ENCODE results near the gene HSP90B1.

HSP90B1 gene

GRCh38 chr12:103905730-103906349 lies 24.4 kb upstream of the HSP90B1 start:
- ChIA-PET POLR2A (interaction anchor here (1.1 kb wide), 1 partner anchor 60 kb away, joined by 5 read pairs; the partner anchor contains the start of gene TDG), CTCF (no interaction called here)
- TF ChIP-seq HDGF (IDR thresholded peaks at IDR 0.05; ENCODE audit: borderline replicate concordance) (no peak), ZNF384 (IDR thresholded peaks at IDR 0.05) (no peak), LEF1 (IDR thresholded peaks at IDR 0.05; ENCODE audit: borderline replicate concordance) (no peak), NFRKB (IDR thresholded peaks at IDR 0.05) (no peak), CTBP1 (IDR thresholded peaks at IDR 0.05; ENCODE audit: borderline replicate concordance) (no peak), FOXA1 (IDR thresholded peaks at IDR 0.05) (no peak), SUZ12 (IDR thresholded peaks at IDR 0.05) (no peak), FOXK2 (IDR thresholded peaks at IDR 0.05) (no peak), ELF4 (IDR thresholded peaks at IDR 0.05) (no peak), TARDBP (IDR thresholded peaks at IDR 0.05) (no peak), SP1 (IDR thresholded peaks at IDR 0.05) (no peak), BHLHE40 (IDR thresholded peaks at IDR 0.05; ENCODE audit: borderline replicate concordance) (no peak)

DNA sequence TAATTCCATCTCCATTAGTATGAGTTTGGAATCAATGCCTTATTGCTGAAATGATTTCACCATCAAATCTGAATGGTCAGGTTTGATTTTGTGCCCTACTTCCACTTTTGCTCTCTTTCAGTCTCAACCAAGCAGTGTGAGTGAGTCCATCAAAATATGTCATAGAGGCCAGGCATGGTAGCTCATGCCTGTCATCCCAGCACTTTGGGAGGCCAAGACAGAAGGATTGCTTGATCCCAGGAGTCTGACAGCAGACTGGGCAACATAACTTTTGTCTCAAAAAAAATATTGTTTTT lies 22.0 kb upstream of the HSP90B1 start:
- CTCF ChIA-PET = no interaction called here
- DNase-seq (ENCODE audit: extremely low spot score) = no peak
- TF ChIP-seq SP1 (IDR thresholded peaks at IDR 0.05) (no peak), TARDBP (IDR thresholded peaks at IDR 0.05) (no peak), ARNT (IDR thresholded peaks at IDR 0.05) (no peak), ELF4 (IDR thresholded peaks at IDR 0.05) (no peak), SUZ12 (IDR thresholded peaks at IDR 0.05) (no peak), CTBP1 (IDR thresholded peaks at IDR 0.05; ENCODE audit: borderline replicate concordance) (no peak), NFRKB (IDR thresholded peaks at IDR 0.05) (no peak), HDGF (IDR thresholded peaks at IDR 0.05; ENCODE audit: borderline replicate concordance) (no peak), FOXA1 (IDR thresholded peaks at IDR 0.05) (no peak), ZNF384 (IDR thresholded peaks at IDR 0.05) (no peak), FOXK2 (IDR thresholded peaks at IDR 0.05) (no peak), LEF1 (IDR thresholded peaks at IDR 0.05; ENCODE audit: borderline replicate concordance) (no peak), L3MBTL2 (conservative IDR thresholded peaks at IDR 0.05) (no peak)
- TF ChIP-seq, protein P1, sequence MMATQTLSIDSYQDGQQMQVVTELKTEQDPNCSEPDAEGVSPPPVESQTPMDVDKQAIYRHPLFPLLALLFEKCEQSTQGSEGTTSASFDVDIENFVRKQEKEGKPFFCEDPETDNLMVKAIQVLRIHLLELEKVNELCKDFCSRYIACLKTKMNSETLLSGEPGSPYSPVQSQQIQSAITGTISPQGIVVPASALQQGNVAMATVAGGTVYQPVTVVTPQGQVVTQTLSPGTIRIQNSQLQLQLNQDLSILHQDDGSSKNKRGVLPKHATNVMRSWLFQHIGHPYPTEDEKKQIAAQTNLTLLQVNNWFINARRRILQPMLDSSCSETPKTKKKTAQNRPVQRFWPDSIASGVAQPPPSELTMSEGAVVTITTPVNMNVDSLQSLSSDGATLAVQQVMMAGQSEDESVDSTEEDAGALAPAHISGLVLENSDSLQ (IDR thresholded peaks at IDR 0.05) = no peak
- POLR2A ChIA-PET = interaction anchor here (1.7 kb wide), 1 partner anchor 22 kb away, joined by 5 read pairs; the partner anchor contains the start of gene HSP90B1

More at GRCh38 chr12:103905730-103906349, 24.4 kb upstream of the HSP90B1 start:
- no peak for DNase-seq (ENCODE audit: extremely low spot score)

- TF ChIP-seq ARNT (IDR thresholded peaks at IDR 0.05) = no peak
- TF ChIP-seq ZNF384 (IDR thresholded peaks at IDR 0.05) = no peak
- CTCF ChIA-PET = no interaction called here
- POLR2A ChIA-PET = interaction anchor here (1.7 kb wide), 1 partner anchor 21 kb away, joined by 5 read pairs; the partner anchor contains the start of gene HSP90B1
- no peak for DNase-seq (ENCODE audit: extremely low spot score)
These were observed 21.3 kb upstream of the HSP90B1 start for GRCh38 chr12:103908877-103909276.

GRCh38 chr12:103909811-103910210 lies 20.4 kb upstream of the HSP90B1 start:
- ChIA-PET CTCF (interaction anchor here (0.6 kb wide), 1 partner anchor 26 kb away, joined by 3 read pairs; no protein-coding TSS in a partner anchor), POLR2A (no interaction called here)
- DNase-seq (ENCODE audit: extremely low spot score) = no peak
- TF ChIP-seq CTBP1 (IDR thresholded peaks at IDR 0.05; ENCODE audit: borderline replicate concordance) = no peak
- TF ChIP-seq, protein P1 (IDR thresholded peaks at IDR 0.05) = no peak
- no peak for TF ChIP-seq SP1 (IDR thresholded peaks at IDR 0.05)
- TF ChIP-seq L3MBTL2 (conservative IDR thresholded peaks at IDR 0.05) = no peak
- no peak for TF ChIP-seq HDGF (IDR thresholded peaks at IDR 0.05; ENCODE audit: borderline replicate concordance)
- no peak for TF ChIP-seq LEF1 (IDR thresholded peaks at IDR 0.05; ENCODE audit: borderline replicate concordance)
- no peak for TF ChIP-seq FOXA1 (IDR thresholded peaks at IDR 0.05)
- no peak for TF ChIP-seq BHLHE40 (IDR thresholded peaks at IDR 0.05; ENCODE audit: borderline replicate concordance)
- TF ChIP-seq NFRKB (IDR thresholded peaks at IDR 0.05) = no peak
- TF ChIP-seq FOXM1 (IDR thresholded peaks at IDR 0.05; ENCODE audit: borderline replicate concordance) = no peak
- no peak for TF ChIP-seq TARDBP (IDR thresholded peaks at IDR 0.05)
- no peak for TF ChIP-seq SUZ12 (IDR thresholded peaks at IDR 0.05)
- TF ChIP-seq ZNF384 (IDR thresholded peaks at IDR 0.05) = no peak
- no peak for TF ChIP-seq ARNT (IDR thresholded peaks at IDR 0.05)
- TF ChIP-seq ELF4 (IDR thresholded peaks at IDR 0.05) = no peak
- no peak for TF ChIP-seq FOXK2 (IDR thresholded peaks at IDR 0.05)

GRCh38 chr12:103912069-103912468 lies 18.1 kb upstream of the HSP90B1 start:
- ChIA-PET CTCF (interaction anchor here (0.8 kb wide), 1 partner anchor 16 kb away, joined by 3 read pairs; no protein-coding TSS in a partner anchor), POLR2A (interaction anchor here (1.2 kb wide), 1 partner anchor 18 kb away, joined by 5 read pairs; no protein-coding TSS in a partner anchor)
- DNase-seq (ENCODE audit: extremely low spot score) = no peak
- no peak for TF ChIP-seq SP1 (IDR thresholded peaks at IDR 0.05)

GRCh38 chr12:103913100-103913499 lies 17.1 kb upstream of the HSP90B1 start:
- no peak for DNase-seq (ENCODE audit: extremely low spot score)
- ChIA-PET CTCF (interaction anchor here (0.8 kb wide), 1 partner anchor 15 kb away, joined by 3 read pairs; no protein-coding TSS in a partner anchor), POLR2A (no interaction called here)
- no peak for TF ChIP-seq FOXK2 (IDR thresholded peaks at IDR 0.05)
- no peak for TF ChIP-seq TARDBP (IDR thresholded peaks at IDR 0.05)
- no peak for TF ChIP-seq FOXM1 (IDR thresholded peaks at IDR 0.05; ENCODE audit: borderline replicate concordance)
- TF ChIP-seq SP1 (IDR thresholded peaks at IDR 0.05) = no peak
- TF ChIP-seq BHLHE40 (IDR thresholded peaks at IDR 0.05; ENCODE audit: borderline replicate concordance) = no peak
- no peak for TF ChIP-seq ARNT (IDR thresholded peaks at IDR 0.05)
- no peak for TF ChIP-seq SUZ12 (IDR thresholded peaks at IDR 0.05)

- no peak for DNase-seq (ENCODE audit: extremely low spot score)
- CTCF ChIA-PET = no interaction called here
- TF ChIP-seq HDGF (IDR thresholded peaks at IDR 0.05; ENCODE audit: borderline replicate concordance) = no peak
- TF ChIP-seq, protein P1 (IDR thresholded peaks at IDR 0.05) = no peak
- TF ChIP-seq L3MBTL2 (conservative IDR thresholded peaks at IDR 0.05) = no peak
- POLR2A ChIA-PET = interaction anchor here (0.6 to 1.6 kb wide), 3 partner anchors 9 to 34 kb away, joined by 3 to 4 read pairs (median 3); no protein-coding TSS in a partner anchor
These were observed 14.9 kb upstream of the HSP90B1 start for GRCh38 chr12:103915306-103915705.

All from HEK293T (cell line).